Activated T-helper 1 cell treated with anti-CD3 and anti-CD28 coated beads, Interleukin-12 subunit alpha, Interleukin-12 subunit beta, Interleukin-2, Interleukin-4 antibody, amounts not matched to agents 30 ng/mL and 10 ng/mL and 1 ng/mL, durations not matched to agents 14 hours and 24 hours and 36 hours (primary cell): Measurements from ENCODE around the gene TRPV4. TPM values are rescaled to one million over a fixed set of nuclear protein-coding genes. Genes with fewer than 3 reads are reported as not detected.

Experiments used
- DNase-seq: peaks from one replicate; pipeline ENCODE4 v3.0.0; 2021; ENCODE audit warnings: low spot score
- H3K27ac Mint-ChIP-seq: one replicate; pipeline ENCODE4 v1.8.0; 2021; ENCODE audit warnings: mild to moderate bottlenecking, mixed read lengths
- H3K27me3 Mint-ChIP-seq: one replicate; pipeline ENCODE4 v1.8.0; 2022; ENCODE audit warnings: mild to moderate bottlenecking, moderate library complexity, mixed read lengths; ENCODE audit not compliant: insufficient read depth
- H3K36me3 Mint-ChIP-seq: one replicate; pipeline ENCODE4 v1.8.0; 2021; ENCODE audit warnings: low read depth, mixed read lengths
- H3K4me1 Mint-ChIP-seq: one replicate; pipeline ENCODE4 v1.8.0; 2021; ENCODE audit warnings: low read depth, mixed read lengths
- H3K4me3 Mint-ChIP-seq: one replicate; pipeline ENCODE4 v1.8.0; 2021; ENCODE audit warnings: mild to moderate bottlenecking, moderate library complexity, mixed read lengths
- H3K9me3 Mint-ChIP-seq: one replicate; pipeline ENCODE4 v1.8.0; 2021; ENCODE audit warnings: mixed read lengths
- intact Hi-C: fragments of 100-400 bp; cut with micrococcal nuclease; formaldehyde crosslinking; loops from one replicate; pipeline ENCODE4 v1.15.1; 2024
- total RNA-seq: library from RNA; stranded (reverse); gene quantifications from 2 replicates; pipeline ENCODE4 v1.2.3, GENCODE V29; 2022

TRPV4 gene
- total RNA-seq, 1 donor from 2014 or later, result not detected

- H3K27ac Mint-ChIP-seq, result no peak overlapping the region
- H3K27me3 Mint-ChIP-seq, result peaks cover 10% of the 10 kb centered on the region
- intact Hi-C loops, result no loop called here
- H3K4me1 Mint-ChIP-seq, result no peaks in the 10 kb centered on the region
- H3K4me3 Mint-ChIP-seq, result no peak overlapping the region
- H3K9me3 Mint-ChIP-seq, result peaks cover 14% of the 10 kb centered on the region
- H3K36me3 Mint-ChIP-seq, result no peaks in the 10 kb centered on the region
- DNase-seq, result no peak
Observed at GRCh38 chr12:109752117-109753053, 80.8 kb downstream of the TRPV4 start.

DNA sequence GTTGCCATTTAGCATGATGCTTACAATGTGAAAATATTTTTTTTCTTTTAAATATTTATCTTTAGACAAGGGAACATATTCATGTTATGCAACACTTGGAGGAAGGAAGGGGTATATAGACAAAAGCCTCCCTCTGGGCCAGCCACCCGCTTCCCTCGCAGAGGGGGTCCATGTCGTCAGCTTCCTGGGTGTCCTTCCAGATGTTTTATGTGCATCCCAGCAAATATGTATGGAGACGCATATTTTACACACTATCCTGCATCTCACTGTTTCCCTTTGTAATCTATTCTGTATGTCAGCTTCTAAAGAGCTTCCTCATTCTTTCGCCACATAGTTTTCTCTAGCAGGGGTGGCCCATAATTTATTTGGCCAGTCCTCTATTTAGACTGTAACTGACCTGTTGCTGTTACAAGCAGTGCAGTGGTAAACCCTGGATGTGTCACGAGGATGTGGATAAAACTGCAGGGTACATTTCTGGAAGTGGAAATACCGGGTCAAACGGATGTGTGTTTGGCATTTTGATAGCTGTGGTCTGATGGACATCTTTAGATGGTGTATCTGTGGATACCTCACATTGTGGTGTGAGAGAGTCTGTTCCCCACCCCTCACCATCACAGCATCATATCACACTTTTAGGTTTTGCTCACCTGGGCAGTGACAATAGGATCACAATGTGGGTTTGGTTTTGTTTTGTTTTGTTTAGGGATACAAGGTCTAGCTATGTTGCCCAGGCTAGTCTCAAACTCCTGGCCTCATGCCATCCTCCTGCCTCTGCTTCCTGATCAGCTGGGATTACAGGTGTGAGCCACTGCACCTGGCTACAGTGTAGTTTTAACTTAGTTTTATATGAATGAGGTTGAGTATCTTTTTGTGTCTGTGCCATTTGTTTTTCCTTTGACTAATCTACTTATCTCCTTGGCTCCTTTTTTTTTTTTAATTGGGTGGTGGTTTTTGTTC is 87.9 kb downstream of the TRPV4 start:
- intact Hi-C loops, result no loop called here

DNA sequence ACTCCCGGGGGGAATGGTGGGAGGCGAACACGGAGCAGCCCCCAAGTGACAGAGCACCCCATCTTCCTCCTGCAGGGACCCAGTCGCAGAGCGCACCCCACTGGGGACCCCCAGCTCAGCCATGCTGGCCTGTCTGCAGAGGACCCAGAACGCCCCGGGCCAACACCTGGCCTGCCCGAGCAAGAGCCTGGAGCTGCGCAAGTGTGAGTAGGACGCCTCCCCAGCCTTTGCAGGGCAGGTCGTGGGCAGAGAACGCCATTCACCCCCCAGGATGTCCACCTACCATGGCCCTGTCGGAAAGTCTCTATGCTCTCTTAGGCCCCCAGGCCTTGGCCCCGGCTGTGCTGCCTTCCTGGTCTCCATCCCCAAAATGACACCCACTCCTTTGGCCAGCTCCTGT is 89.2 kb downstream of the TRPV4 start:
- Mint-ChIP-seq H3K27me3 (peaks cover 10% of the 10 kb centered on the region), H3K4me3 (no peak overlapping the region), H3K36me3 (no peaks in the 10 kb centered on the region), H3K27ac (no peak overlapping the region), H3K4me1 (no peaks in the 10 kb centered on the region), H3K9me3 (no peaks in the 10 kb centered on the region)
- no peak for DNase-seq
- intact Hi-C loops, result no loop called here

More for the DNA sequence above, 87.9 kb downstream of the TRPV4 start:
- H3K27me3 Mint-ChIP-seq, result peaks cover 10% of the 10 kb centered on the region
- H3K27ac Mint-ChIP-seq, result no peak overlapping the region
- H3K9me3 Mint-ChIP-seq, result no peaks in the 10 kb centered on the region
- H3K4me1 Mint-ChIP-seq, result no peaks in the 10 kb centered on the region
- no peak overlapping the region for H3K4me3 Mint-ChIP-seq
- H3K36me3 Mint-ChIP-seq, result no peaks in the 10 kb centered on the region
- no peak for DNase-seq

DNA sequence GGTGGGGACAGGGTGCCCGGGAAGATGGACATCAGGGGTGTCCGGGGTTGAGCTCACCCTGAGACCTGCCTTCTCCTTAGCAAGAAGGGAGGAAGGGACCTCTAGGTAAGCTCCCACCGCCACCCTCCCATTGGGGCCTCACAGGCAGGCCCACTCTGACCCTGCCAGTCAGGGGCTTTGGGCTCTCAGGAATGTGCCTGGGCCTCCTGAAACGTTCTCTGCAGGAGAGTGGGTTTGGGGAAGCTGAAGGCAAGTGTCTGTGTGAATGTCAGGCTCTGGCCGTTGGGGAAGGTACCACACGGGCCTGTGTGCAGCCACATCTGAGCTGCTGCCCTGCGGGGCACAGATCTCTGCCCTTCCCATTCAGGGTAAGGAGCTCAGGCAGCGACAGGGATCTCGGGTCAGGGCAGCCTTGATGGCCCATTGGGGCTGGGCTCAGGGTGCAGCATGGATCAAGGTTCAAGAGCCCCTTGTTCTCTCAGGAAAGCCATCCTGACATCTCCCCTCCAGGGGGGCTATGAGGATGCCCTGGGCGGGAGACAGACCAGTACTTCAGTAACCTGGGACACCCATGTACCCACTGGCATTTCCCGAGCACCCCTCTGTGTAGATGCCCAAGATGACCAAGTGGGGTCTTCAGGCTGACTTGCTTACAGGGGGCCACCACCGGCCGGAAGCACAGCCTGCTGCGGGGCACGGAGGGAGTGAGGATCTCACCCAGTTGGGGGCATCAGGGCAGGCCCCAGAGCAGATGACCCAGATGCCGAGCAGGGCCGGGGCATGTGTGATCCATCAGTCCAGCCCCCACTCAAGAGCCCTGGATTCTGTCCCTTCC is 89.9 kb downstream of the TRPV4 start:
- H3K4me1 Mint-ChIP-seq, result no peaks in the 10 kb centered on the region
- no peak overlapping the region for H3K4me3 Mint-ChIP-seq
- H3K9me3 Mint-ChIP-seq, result no peaks in the 10 kb centered on the region
- no peak for DNase-seq
- intact Hi-C loops, result no loop called here
- H3K36me3 Mint-ChIP-seq, result no peaks in the 10 kb centered on the region
- no peak overlapping the region for H3K27ac Mint-ChIP-seq
- H3K27me3 Mint-ChIP-seq, result peaks cover 11% of the 10 kb centered on the region

GRCh38 chr12:109741970-109742703 is 91.1 kb downstream of the TRPV4 start:
- intact Hi-C loops, result no loop called here
- H3K4me1 Mint-ChIP-seq, result no peaks in the 10 kb centered on the region
- H3K36me3 Mint-ChIP-seq, result no peaks in the 10 kb centered on the region
- no peaks in the 10 kb centered on the region for H3K9me3 Mint-ChIP-seq
- no peak overlapping the region for H3K4me3 Mint-ChIP-seq
- H3K27me3 Mint-ChIP-seq, result peaks cover 8% of the 10 kb centered on the region
- no peak for DNase-seq
- no peak overlapping the region for H3K27ac Mint-ChIP-seq

- Mint-ChIP-seq H3K9me3 (no peaks in the 10 kb centered on the region), H3K36me3 (no peaks in the 10 kb centered on the region), H3K27ac (no peak overlapping the region), H3K27me3 (peaks cover 8% of the 10 kb centered on the region), H3K4me1 (no peaks in the 10 kb centered on the region), H3K4me3 (no peak overlapping the region)
- no peak for DNase-seq
- intact Hi-C loops, result no loop called here
Observed at GRCh38 chr12:109741286-109741969, 91.8 kb downstream of the TRPV4 start.

DNA sequence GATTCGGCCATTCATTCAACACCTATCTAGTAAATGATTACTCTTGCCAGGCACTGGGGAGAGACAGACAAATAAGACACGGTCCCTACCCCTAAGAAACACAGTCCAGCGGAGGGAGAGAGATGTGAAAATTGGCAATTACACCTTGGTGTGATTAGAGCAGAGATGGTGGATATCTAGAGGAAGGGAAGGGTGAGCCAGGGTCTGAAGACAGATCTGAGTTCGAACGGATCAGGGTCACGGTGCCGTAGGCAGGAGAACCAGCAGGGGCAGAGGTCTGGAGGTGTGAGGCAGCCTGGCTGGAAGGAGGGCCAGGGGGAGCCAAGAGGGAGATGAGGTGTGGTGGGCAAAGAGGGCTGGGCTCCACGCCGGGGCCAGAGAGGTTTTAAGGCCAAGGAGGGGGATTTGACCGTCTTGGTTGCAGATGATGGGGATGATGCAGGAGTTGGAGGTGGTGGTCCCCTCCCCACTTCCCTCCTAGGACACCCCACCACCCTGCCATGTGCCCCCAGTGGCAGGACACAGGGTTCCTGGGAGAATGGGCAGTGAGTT is 92.4 kb downstream of the TRPV4 start:
- H3K27me3 Mint-ChIP-seq, result peaks cover 12% of the 10 kb centered on the region
- no peak overlapping the region for H3K27ac Mint-ChIP-seq
- H3K36me3 Mint-ChIP-seq, result no peaks in the 10 kb centered on the region
- H3K9me3 Mint-ChIP-seq, result no peaks in the 10 kb centered on the region
- no peak for DNase-seq
- H3K4me1 Mint-ChIP-seq, result no peaks in the 10 kb centered on the region
- intact Hi-C loops, result no loop called here
- H3K4me3 Mint-ChIP-seq, result no peak overlapping the region

- Mint-ChIP-seq H3K27me3 (peaks cover 19% of the 10 kb centered on the region), H3K36me3 (no peaks in the 10 kb centered on the region), H3K27ac (no peak overlapping the region), H3K9me3 (no peaks in the 10 kb centered on the region), H3K4me1 (no peaks in the 10 kb centered on the region), H3K4me3 (no peak overlapping the region)
- no peak for DNase-seq
- intact Hi-C loops, result no loop called here
Observed at GRCh38 chr12:109739747-109740693, 93.2 kb downstream of the TRPV4 start.

DNA sequence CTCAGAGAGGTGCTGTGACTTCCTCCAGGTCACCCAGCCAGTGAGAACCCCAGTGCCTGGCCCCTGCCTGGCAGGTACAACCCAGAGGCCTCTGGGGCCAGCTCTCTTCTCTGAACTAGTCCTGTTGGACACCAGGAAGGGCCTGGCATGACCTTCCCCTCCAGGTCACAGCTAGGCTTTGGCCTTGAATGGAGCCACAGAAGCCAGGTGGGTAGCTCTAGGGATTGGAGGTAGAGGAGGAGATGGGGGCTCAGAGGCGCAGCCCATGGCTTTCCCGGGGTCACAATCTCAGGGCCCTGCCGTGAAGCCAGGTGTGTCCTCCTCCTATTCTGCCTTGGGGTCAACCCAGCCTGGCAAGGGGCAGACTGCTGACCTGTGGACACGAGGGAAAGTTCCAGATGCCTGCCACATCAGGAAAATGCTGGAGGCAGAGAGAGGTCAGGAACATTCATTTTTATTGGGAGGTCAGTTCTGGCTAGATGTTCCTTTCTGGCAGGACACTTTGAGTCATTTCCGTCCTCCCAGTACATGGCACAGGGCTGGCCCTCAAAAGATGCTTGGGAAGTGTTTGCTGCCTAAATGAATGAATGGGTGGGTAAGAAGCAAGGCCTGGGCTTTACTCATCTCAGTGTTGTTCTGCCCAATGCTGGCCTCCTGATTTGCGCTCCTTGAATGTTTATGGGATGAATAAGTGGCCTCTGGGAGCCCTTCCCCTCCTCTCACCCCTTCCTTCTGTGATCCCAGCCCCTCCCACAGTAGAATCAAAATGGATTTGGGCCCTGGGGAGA is 94.1 kb downstream of the TRPV4 start:
- Mint-ChIP-seq H3K9me3 (no peaks in the 10 kb centered on the region), H3K27ac (no peak overlapping the region), H3K36me3 (no peaks in the 10 kb centered on the region), H3K4me3 (no peak overlapping the region), H3K27me3 (peaks cover 23% of the 10 kb centered on the region), H3K4me1 (no peaks in the 10 kb centered on the region)
- DNase-seq, result no peak
- intact Hi-C loops, result no loop called here

- intact Hi-C loops, result no loop called here
- no peak for DNase-seq
- Mint-ChIP-seq H3K27ac (no peak overlapping the region), H3K27me3 (peaks cover 25% of the 10 kb centered on the region), H3K9me3 (no peaks in the 10 kb centered on the region), H3K4me1 (no peaks in the 10 kb centered on the region), H3K36me3 (no peaks in the 10 kb centered on the region), H3K4me3 (no peak overlapping the region)
Observed at GRCh38 chr12:109738209-109738608, 95.0 kb downstream of the TRPV4 start.
